HL-60 (cell line): ENCODE measurements around the gene NALCN.

Experiments used
- DNase-seq, 2 experiments: peaks; one replicate each; pipeline ENCODE4 v3.0.0-alpha.2; 2010 to 2020; ENCODE audit warnings: low read depth in 1 of 2, low spot score in 1 of 2
- H3K27ac ChIP-seq: fragments of 250-450 bp; sonication (Bioruptor Pico); replicated peaks from 2 replicates; pipeline ENCODE4 v1.5.1; 2020; ENCODE audit warnings: mild to moderate bottlenecking, moderate library complexity
- H3K27me3 ChIP-seq: fragments of 250-450 bp; sonication (Bioruptor Pico); 2 replicates; pipeline ENCODE4 v1.5.1; 2021; ENCODE audit warnings: mild to moderate bottlenecking, moderate library complexity; ENCODE audit not compliant: insufficient read depth, poor library complexity, severe bottlenecking
- H3K4me3 ChIP-seq: replicated peaks from 2 replicates; pipeline ENCODE4 v1.5.1; 2011; ENCODE audit warnings: mild to moderate bottlenecking, control low read depth, low read length; ENCODE audit not compliant: insufficient read depth
- GABPA ChIP-seq: IDR thresholded peaks from 2 replicates; pipeline ENCODE4 v1.6.1; 2012; ENCODE audit warnings: low read depth
- POLR2AphosphoS5 ChIP-seq: IDR thresholded peaks from 2 replicates; pipeline ENCODE4 v1.6.1; 2012; ENCODE audit warnings: low read depth
- SPI1 ChIP-seq: IDR thresholded peaks from 2 replicates; pipeline ENCODE4 v1.6.1; 2012; ENCODE audit warnings: low read depth, mild to moderate bottlenecking, borderline replicate concordance
- TF ChIP-seq, protein P1 (sequence below): IDR thresholded peaks from 2 replicates; pipeline ENCODE4 v1.6.1; 2012; ENCODE audit warnings: low read depth; ENCODE audit not compliant: insufficient replicate concordance
- TF ChIP-seq, protein P2 (sequence below): IDR thresholded peaks from one replicate; pipeline ENCODE4 v1.5.1; 2011; ENCODE audit warnings: low read length, control low read depth, inconsistent platforms; ENCODE audit not compliant: insufficient read depth

The NALCN gene

DNA sequence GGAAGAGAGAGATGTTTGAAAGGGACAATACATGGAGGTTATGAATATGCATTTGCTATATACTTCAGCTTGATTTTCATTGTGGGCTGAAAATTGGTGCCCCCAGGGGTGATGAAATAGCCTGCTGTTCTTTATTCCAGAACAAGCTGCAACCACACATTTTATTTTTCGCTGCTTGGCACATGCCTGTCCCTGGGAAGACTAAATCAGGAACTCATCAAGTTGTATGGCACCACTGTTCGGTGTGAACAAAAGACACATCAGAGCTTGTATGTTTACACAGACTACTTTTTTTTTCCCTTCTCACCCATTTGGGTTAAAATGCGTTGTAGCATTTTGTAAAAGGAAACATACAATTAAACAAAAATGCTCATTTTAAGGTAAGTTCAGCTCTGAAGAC, 230.7 kb downstream of the NALCN start:
- Histone ChIP-seq H3K4me3 (no peak overlapping the region), H3K27me3 (peaks cover 4% of the 10 kb centered on the region), H3K27ac (no peak overlapping the region)
- TF ChIP-seq GABPA (no peak), SPI1 (no peak), POLR2AphosphoS5 (no peak)
- TF ChIP-seq, protein P1, sequence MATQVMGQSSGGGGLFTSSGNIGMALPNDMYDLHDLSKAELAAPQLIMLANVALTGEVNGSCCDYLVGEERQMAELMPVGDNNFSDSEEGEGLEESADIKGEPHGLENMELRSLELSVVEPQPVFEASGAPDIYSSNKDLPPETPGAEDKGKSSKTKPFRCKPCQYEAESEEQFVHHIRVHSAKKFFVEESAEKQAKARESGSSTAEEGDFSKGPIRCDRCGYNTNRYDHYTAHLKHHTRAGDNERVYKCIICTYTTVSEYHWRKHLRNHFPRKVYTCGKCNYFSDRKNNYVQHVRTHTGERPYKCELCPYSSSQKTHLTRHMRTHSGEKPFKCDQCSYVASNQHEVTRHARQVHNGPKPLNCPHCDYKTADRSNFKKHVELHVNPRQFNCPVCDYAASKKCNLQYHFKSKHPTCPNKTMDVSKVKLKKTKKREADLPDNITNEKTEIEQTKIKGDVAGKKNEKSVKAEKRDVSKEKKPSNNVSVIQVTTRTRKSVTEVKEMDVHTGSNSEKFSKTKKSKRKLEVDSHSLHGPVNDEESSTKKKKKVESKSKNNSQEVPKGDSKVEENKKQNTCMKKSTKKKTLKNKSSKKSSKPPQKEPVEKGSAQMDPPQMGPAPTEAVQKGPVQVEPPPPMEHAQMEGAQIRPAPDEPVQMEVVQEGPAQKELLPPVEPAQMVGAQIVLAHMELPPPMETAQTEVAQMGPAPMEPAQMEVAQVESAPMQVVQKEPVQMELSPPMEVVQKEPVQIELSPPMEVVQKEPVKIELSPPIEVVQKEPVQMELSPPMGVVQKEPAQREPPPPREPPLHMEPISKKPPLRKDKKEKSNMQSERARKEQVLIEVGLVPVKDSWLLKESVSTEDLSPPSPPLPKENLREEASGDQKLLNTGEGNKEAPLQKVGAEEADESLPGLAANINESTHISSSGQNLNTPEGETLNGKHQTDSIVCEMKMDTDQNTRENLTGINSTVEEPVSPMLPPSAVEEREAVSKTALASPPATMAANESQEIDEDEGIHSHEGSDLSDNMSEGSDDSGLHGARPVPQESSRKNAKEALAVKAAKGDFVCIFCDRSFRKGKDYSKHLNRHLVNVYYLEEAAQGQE: no peak
- TF ChIP-seq, protein P2, sequence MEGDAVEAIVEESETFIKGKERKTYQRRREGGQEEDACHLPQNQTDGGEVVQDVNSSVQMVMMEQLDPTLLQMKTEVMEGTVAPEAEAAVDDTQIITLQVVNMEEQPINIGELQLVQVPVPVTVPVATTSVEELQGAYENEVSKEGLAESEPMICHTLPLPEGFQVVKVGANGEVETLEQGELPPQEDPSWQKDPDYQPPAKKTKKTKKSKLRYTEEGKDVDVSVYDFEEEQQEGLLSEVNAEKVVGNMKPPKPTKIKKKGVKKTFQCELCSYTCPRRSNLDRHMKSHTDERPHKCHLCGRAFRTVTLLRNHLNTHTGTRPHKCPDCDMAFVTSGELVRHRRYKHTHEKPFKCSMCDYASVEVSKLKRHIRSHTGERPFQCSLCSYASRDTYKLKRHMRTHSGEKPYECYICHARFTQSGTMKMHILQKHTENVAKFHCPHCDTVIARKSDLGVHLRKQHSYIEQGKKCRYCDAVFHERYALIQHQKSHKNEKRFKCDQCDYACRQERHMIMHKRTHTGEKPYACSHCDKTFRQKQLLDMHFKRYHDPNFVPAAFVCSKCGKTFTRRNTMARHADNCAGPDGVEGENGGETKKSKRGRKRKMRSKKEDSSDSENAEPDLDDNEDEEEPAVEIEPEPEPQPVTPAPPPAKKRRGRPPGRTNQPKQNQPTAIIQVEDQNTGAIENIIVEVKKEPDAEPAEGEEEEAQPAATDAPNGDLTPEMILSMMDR: no peak
- DNase-seq: no peak

DNA sequence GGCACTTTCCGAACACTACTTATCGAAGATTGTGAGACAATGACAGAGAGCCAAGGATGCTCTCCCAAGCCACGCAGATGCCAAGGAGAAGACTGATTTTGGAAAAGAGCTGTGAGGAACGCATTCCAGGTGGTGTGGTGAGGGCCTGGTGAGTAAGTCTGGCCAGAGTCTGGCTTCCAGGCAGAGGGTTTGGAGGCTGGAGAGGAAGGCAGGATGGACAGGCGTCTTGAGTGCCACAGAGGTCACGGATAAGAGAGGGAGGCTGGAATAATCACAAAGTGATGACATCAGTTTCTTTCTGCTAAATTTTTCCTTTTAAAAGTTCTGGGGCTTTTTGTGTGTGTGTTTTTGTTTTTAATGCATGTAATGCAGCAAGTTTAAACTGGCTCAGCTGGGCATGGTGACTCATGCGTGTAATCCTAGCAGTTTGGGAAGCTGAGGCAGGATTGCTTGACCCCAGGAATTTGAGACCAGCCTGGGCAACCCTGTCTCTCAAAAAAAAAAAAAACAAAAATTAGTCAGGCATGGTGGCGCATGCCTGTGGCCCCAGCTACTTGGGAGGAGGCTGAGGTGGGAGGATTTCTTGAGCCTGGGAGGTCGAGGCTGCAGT, 235.1 kb downstream of the NALCN start:
- Histone ChIP-seq H3K4me3 (no peak overlapping the region), H3K27ac (no peak overlapping the region), H3K27me3 (peaks cover 4% of the 10 kb centered on the region)
- no peak for DNase-seq
- TF ChIP-seq, protein P1: no peak
- TF ChIP-seq POLR2AphosphoS5: no peak
- TF ChIP-seq, protein P2: no peak
- no peak for TF ChIP-seq SPI1
- TF ChIP-seq GABPA: no peak

DNA sequence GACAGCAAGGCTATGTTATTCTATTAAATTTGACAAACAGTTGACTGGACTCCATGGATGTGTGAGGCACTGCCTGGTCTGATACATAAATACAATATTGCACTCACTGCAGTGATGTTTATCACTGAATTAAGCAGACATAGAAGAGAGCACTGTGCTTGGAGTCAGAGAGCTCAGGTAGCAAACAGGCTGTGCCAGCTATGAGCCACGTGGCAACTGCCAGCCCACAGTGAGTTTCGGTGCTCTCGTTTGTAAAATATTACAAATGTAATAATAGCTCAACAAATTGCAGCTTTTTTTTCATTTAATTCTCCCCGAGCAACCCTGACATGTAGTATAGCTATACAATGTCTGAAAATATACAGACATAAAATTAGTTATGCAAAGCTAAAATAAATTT, 237.3 kb downstream of the NALCN start:
- no peak overlapping the region for H3K4me3 ChIP-seq
- no peak overlapping the region for H3K27ac ChIP-seq
- peaks cover 4% of the 10 kb centered on the region for H3K27me3 ChIP-seq
- no peak for DNase-seq
- TF ChIP-seq, protein P1: no peak
- TF ChIP-seq, protein P2: no peak
